Aorta (tissue), 5 donors: ENCODE results near the gene STAMBP. TPM values are rescaled to one million over a fixed set of nuclear protein-coding genes. Genes with fewer than 3 reads are reported as not detected.
A peak's percentile ranks its signal among the peaks of the same experiment; 100 is the strongest.
"Not testable (repeated sequence)": the region's sequence is repeated elsewhere in the genome, so short reads cannot be mapped to it uniquely, and the experiment has no call there.

Experiments used
- ATAC-seq: fragments of 200-7000 bp; cut with Tn5 transposase; one replicate; pipeline ENCODE4 v1.9.1; 2022; ENCODE audit warnings: moderate library complexity; ENCODE audit not compliant: low FRiP score
- DNase-seq, 2 donors: peaks; one replicate each; pipeline ENCODE4 v3.0.0-alpha.2; 2020
- H3K27ac ChIP-seq, 2 donors: one replicate each; pipeline ENCODE4 v1.5.1; 2013; ENCODE audit warnings: low read length in 2 of 2, mild to moderate bottlenecking in 2 of 2, moderate library complexity in 2 of 2, control low read depth in 1 of 2, inconsistent platforms in 1 of 2, low read depth in 1 of 2
- H3K27me3 ChIP-seq, 2 donors: one replicate each; pipeline ENCODE4 v1.6.1; 2013; ENCODE audit warnings: control low read depth in 1 of 2, low read length in 1 of 2, mild to moderate bottlenecking in 1 of 2, moderate library complexity in 1 of 2; ENCODE audit not compliant: insufficient read depth in 2 of 2, control insufficient read depth in 1 of 2
- H3K36me3 ChIP-seq, 2 donors: one replicate each; pipeline ENCODE4 v1.6.1; 2013; ENCODE audit warnings: control low read depth in 1 of 2, low read length in 1 of 2, mild to moderate bottlenecking in 1 of 2; ENCODE audit not compliant: insufficient read depth in 2 of 2, control insufficient read depth in 1 of 2
- H3K4me1 ChIP-seq, 2 donors: one replicate each; pipeline ENCODE4 v1.6.1; 2013; ENCODE audit warnings: low read length in 2 of 2, control low read depth in 1 of 2, mild to moderate bottlenecking in 1 of 2, moderate library complexity in 1 of 2; ENCODE audit not compliant: insufficient read depth in 2 of 2, control insufficient read depth in 1 of 2
- H3K4me3 ChIP-seq, 2 donors: one replicate each; pipeline ENCODE4 v1.5.1; 2013; ENCODE audit warnings: low read length in 2 of 2, control low read depth in 1 of 2, mild to moderate bottlenecking in 1 of 2
- H3K9me3 ChIP-seq: one replicate; pipeline ENCODE4 v1.6.1; 2013; ENCODE audit warnings: mild to moderate bottlenecking, low read length; ENCODE audit not compliant: control insufficient read depth
- WGBS, 2 donors: extraction: QIAGEN DNeasy Blood & Tissue Kit; methylation state at CpG; one replicate each; pipeline ENCODE4 v1.1.7; 2013; 5-methylcytosine and 5-hydroxymethylcytosine counted together
- intact Hi-C, 2 donors: fragments of 100-400 bp; cut with DNase I; formaldehyde crosslinking; loops; one replicate each; pipeline versions ENCODE4 v1.14.2 to v1.15.0; 2022
- polyA plus RNA-seq, 2 donors: library from polyadenylated mRNA; stranded (reverse); fragments of 200-250 nt; gene quantifications; one replicate each; pipeline ENCODE4 v1.2.3, GENCODE V29; 2013
- total RNA-seq, 2 donors: library from RNA; stranded (reverse); fragmentation: NEBNext Ultra II Directional; extraction: Animal tissue kit (Norgen Biotek cat#: 25700); gene quantifications; one replicate each; pipeline ENCODE4 v1.2.1, GENCODE V29; 2021
- donor health status: healthy with polysubstance abuse.
- donor health status: Bipolar disorder and iron deficiency.
- donor health status: DM: no; HTN: no; CAD: no.
- donor health status: DM: no; HTN: no; CAD: no.
- donor health status: DM: yes; HTN: yes; CAD: no.

STAMBP gene
- total and polyA plus RNA-seq, 4 donors = 32.3 to 43.5 (median 32.8) TPM

DNA sequence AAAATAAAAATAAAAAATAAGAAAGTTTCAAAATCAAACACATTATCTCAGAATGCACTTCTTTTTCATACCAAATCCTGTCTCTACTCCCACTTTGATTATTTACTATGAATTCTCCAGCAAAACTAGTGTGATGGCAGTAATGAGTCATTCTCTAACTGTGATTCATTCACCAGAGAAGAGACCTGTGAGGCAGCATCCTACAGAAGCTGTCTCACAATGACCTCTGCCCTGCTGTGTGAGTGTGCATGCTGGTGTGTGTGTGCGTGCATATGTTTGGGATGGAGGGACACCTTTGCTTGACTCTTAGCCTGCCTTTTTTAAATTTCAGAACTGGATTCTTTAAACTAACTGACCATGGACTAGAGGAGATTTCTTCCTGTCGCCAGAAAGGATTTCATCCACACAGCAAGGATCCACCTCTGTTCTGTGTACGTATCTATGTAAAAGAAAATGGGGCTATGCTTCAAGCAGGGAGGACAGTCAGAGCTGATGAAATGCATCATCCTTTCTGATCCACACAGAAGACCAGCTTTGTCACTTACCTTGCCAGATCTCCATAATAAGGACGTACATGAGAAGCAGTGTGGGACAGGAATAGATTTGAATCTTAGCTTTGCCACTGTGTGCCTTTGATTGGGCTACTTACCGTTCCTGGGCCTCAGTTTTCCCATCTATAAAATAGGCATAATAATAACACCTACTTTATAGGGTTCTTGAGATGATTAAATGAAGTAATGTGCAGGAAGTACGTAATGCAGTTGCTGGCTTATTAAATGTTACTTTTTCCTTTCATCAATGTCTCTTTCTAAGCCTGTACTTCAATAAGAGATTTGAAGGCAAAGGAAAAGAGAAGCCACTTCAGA, 31.2 kb downstream of the STAMBP start:
- DNase-seq (no peak), ATAC-seq (no peak)
- Histone ChIP-seq H3K9me3 (no peaks in the 10 kb centered on the region), H3K36me3 (peaks cover 7 to 25% of the 10 kb centered on the region in 2 donors), H3K27ac (no peak overlapping the region), H3K4me3 (no peak overlapping the region), H3K27me3 (no peaks in the 10 kb centered on the region), H3K4me1 (no peaks in the 10 kb centered on the region)
- 88 to 91% methylated on average over 6 of the region's 6 CpGs for WGBS, 2 donors
- intact Hi-C loops = no loop called here

DNA sequence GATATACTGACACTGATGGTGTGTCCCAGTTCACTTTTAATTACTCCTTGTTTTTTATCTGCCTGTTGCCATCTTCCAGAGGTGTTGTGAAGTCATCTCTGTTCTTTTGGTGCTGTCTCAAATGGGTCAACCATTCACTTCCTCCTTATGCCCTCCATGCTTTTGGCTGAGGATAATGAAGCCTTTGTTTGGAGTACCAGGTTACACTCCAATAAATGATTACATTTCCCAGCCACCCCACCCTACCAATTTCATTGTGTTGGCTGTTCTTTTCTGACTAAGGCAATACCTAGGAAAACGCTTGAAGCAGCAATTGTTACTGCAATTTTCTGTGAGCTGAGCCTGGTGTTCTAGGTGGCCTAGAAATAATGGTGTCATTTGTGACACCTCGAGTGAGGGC, 34.2 kb downstream of the STAMBP start:
- no peak for ATAC-seq
- 69 to 73% methylated on average over 2 of the region's 2 CpGs for WGBS, 2 donors
- intact Hi-C loops = no loop called here
- Histone ChIP-seq H3K36me3 (peaks cover 11 to 20% of the 10 kb centered on the region in 2 donors), H3K4me3 (no peak overlapping the region), H3K27me3 (no peaks in the 10 kb centered on the region), H3K9me3 (no peaks in the 10 kb centered on the region), H3K27ac (no peak overlapping the region), H3K4me1 (no peaks in the 10 kb centered on the region)
- no peak for DNase-seq

DNA sequence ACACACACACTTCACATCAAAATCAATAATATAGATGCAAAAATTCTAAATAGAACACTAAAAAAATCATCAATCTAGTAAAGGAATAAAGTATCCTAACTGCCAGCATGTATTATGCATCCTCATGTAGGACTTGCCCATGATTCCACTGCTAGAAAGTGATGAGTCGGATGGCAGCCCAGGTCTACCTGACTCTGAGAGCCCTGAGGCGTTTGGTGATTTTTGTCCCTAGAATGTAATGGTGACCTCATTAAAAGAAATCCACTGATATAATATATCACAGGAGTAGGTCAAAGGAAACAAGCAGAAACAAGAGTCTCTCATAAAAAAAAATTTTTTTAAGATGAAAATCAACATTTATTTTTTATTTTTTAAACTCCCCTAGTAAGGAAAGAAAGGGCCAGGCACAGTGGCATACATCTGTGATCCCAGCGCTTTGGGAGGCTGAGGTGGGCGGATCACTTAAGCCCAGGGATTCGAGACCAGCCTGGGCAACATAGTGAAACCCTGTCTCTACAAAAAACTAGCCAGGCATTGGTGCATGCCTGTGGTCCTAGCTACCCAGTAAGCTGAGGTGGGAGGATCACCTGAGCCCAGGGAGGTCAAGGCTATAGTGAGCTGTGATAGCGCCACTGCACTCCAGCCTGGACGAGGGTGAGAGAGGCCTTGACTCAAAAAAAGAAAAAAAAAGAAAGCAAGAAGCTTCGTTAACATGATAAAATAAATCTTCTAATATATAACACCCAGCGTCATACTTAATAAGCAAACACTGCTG, 39.6 kb downstream of the STAMBP start:
- 78 to 81% methylated on average over 9 of the region's 9 CpGs for WGBS, 2 donors
- DNase-seq = no peak
- H3K36me3 ChIP-seq = peaks cover 7 to 13% of the 10 kb centered on the region in 2 donors
- no peak overlapping the region for H3K27ac ChIP-seq
- H3K4me3 ChIP-seq = no peak overlapping the region
- no peaks in the 10 kb centered on the region for H3K4me1 ChIP-seq
- no peaks in the 10 kb centered on the region for H3K9me3 ChIP-seq
- intact Hi-C loops = no loop called here
- H3K27me3 ChIP-seq = no peaks in the 10 kb centered on the region
- ATAC-seq = no peak

DNA sequence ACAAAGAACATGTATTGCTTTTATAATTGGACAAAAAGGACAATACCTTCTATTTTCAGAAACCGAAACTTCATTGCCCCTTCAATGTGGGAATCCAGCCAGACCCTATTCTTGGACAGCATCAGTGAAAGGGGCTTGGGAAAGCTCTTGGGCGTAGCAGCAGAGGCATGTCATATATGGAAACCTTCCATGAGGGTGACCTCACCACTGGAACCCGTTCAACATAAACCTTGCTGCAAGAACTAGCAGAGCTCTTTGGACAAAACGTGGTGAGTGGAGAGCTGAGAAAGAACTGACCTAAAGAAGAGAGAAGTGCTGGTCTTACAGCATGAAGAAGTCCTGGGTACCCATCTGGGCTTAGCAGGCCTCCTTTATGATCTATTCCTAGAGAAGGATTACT, 41.3 kb downstream of the STAMBP start:
- ATAC-seq (peak; percentile 91), DNase-seq (peak; percentile 75 to 81)
- intact Hi-C loops = loop anchor here in 1 of 2 donors (2.0 kb wide), 1 partner anchor 23 kb away; the partner anchor contains the start of gene ACTG2
- Histone ChIP-seq H3K9me3 (no peaks in the 10 kb centered on the region), H3K27me3 (no peaks in the 10 kb centered on the region), H3K4me3 (no peak overlapping the region), H3K27ac (peak overlapping the region; percentile 58 to 74), H3K36me3 (peaks cover 5 to 6% of the 10 kb centered on the region in 2 donors), H3K4me1 (no peaks in the 10 kb centered on the region)
- 1 to 5% methylated on average over 4 of the region's 4 CpGs for WGBS, 2 donors

DNA sequence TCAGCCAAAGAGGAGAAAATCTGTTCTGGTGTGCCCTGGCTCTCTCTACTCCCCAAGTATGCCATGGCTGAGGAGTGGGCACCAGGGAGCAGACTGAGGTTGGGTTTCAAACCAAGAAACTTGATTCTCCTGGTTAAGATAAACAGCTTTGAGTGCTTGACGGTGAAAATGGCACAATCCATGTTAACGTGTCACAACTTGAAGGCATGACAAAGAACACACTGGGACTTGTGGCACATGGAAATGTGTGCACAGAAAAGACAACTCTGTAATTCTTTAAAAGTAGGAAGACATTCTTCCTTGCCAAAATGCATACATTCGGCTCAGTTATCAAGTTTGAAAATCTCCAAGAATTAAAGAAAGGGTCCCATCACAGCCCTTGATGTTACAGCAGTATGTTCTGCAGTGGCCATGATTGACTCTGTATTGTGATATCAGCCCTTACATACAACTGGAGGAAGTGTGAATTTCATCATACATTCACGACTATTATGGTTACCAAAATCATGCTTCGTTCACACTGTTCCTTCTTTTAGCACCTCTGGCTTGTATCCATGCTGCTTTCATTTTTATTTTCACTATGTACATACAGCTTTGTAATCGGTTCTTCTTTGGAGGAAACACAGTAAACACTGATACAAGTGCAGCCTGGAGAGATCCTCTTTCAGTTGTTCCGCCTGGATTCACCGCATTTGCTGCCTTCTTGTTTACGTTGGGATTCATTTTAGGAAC, 48.5 kb downstream of the STAMBP start:
- no peak for ATAC-seq
- H3K27me3 ChIP-seq = no peaks in the 10 kb centered on the region
- H3K36me3 ChIP-seq = no peaks in the 10 kb centered on the region
- no peak for DNase-seq
- no peak overlapping the region for H3K4me3 ChIP-seq
- no peaks in the 10 kb centered on the region for H3K4me1 ChIP-seq
- WGBS, 2 donors = 44 to 45% methylated on average over 9 of the region's 9 CpGs
- H3K27ac ChIP-seq = no peak overlapping the region
- intact Hi-C loops = no loop called here
- no peaks in the 10 kb centered on the region for H3K9me3 ChIP-seq

DNA sequence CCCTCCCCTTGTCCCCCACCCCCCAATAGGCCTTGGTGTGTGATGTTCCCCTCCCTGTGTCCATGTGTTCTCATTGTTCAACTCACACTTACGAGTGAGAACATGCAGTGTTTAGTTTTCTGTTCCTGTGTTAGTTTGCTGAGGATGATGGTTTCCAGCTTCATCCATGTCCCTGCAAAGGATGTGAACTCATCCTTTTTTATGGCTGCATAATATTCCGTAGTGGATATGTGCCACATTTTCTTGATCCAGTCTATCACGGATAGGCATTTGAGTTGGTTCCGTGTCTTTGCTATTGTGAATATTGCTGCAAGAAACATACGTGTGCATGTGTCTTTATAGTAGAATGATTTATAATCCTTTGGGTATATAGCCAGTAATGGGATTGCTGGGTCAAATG, 49.2 kb downstream of the STAMBP start:
- DNase-seq, intact Hi-C loops, H3K9me3 ChIP-seq, H3K4me1 ChIP-seq, H3K27me3 ChIP-seq, H3K27ac ChIP-seq, H3K4me3 ChIP-seq, ATAC-seq, H3K36me3 ChIP-seq: not testable (repeated sequence)
- WGBS, 2 donors = 96 to 97% methylated on average over 5 of the region's 5 CpGs

DNA sequence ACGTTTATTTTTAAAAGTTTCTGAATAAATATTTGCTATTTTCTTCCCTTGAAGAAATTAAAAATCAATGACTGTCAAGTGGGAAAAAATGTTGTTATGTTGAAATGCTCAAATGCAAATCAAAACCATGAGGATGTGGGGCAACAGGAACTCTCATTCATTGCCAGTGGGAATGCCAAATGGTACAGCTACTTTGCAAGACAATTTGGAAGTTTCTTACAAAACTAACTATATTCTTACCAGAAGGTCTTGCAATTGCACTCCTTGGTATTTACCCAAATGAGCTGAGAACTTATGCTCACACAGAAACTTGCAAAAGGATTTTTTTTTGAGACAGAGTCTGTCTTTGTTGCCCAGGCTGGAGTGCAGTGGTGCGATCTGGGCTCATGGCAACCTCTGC, 56.6 kb downstream of the STAMBP start:
- intact Hi-C loops = no loop called here
- H3K27me3 ChIP-seq = no peaks in the 10 kb centered on the region
- H3K4me3 ChIP-seq = no peak overlapping the region
- no peak overlapping the region for H3K27ac ChIP-seq
- no peaks in the 10 kb centered on the region for H3K9me3 ChIP-seq
- H3K4me1 ChIP-seq = no peaks in the 10 kb centered on the region
- DNase-seq = no peak
- 63 to 64% methylated on average over 2 of the region's 2 CpGs for whole genome bisulfite sequencing, 2 donors
- H3K36me3 ChIP-seq = no peaks in the 10 kb centered on the region
- ATAC-seq = no peak

DNA sequence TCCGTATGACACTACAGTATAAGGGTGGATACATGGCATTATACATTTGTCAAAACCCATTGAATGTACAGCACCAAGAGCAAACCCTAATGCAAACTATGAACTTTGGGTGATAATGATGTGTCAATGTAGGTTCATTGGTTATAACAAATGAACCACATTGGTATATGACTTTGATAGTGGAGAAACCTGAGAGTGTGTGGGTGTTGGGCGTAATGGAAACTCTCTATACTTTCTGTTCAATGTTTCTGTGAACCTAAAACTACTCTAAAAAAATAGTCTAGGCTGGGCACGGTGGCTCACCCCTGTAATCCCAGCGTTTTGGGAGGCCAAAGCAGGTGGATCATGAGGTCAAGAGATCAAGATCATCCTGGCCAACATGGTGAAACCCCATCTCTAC, 57.6 kb downstream of the STAMBP start:
- Histone ChIP-seq H3K4me3 (no peak overlapping the region), H3K27ac (no peak overlapping the region), H3K36me3 (no peaks in the 10 kb centered on the region), H3K9me3 (no peaks in the 10 kb centered on the region), H3K4me1 (no peaks in the 10 kb centered on the region), H3K27me3 (no peaks in the 10 kb centered on the region)
- 86 to 92% methylated on average over 4 of the region's 4 CpGs for WGBS, 2 donors
- no peak for ATAC-seq
- intact Hi-C loops = no loop called here
- no peak for DNase-seq
